PFSK-1 (cell line): ENCODE measurements around the gene UMODL1.

Source experiments
- FOXP2 ChIP-seq: optimal IDR thresholded peaks from 2 replicates; pipeline ENCODE3; 2011; ENCODE audit warnings: borderline replicate concordance, control low read depth, inconsistent platforms; ENCODE audit not compliant: insufficient read depth; ENCODE audit errors: extremely low read length, extremely low read depth
- POLR2AphosphoS5 ChIP-seq: IDR thresholded peaks from 2 replicates; pipeline ENCODE4 v1.6.1; 2012; ENCODE audit warnings: low read depth, mild to moderate bottlenecking, control low read depth, low read length, moderate library complexity
- SIN3A ChIP-seq: IDR thresholded peaks from 2 replicates; pipeline ENCODE4 v1.6.1; 2012; ENCODE audit warnings: mild to moderate bottlenecking, low read length, moderate library complexity, borderline replicate concordance; ENCODE audit not compliant: insufficient read depth
- TAF1 ChIP-seq: IDR thresholded peaks from 2 replicates; pipeline ENCODE4 v1.6.1; 2012; ENCODE audit warnings: low read length, control low read depth, borderline replicate concordance; ENCODE audit not compliant: insufficient read depth
- TF ChIP-seq, protein P1 (sequence below), 2 experiments: IDR thresholded peaks; 2 replicates each; pipeline versions ENCODE4 v1.6.1 to v1.8.0; 2011 to 2012; ENCODE audit warnings: low read depth in 2 of 2, low read length in 2 of 2, control low read depth in 1 of 2, inconsistent platforms in 1 of 2, mild to moderate bottlenecking in 1 of 2, moderate library complexity in 1 of 2; ENCODE audit not compliant: insufficient read depth in 1 of 2

Gene UMODL1

DNA sequence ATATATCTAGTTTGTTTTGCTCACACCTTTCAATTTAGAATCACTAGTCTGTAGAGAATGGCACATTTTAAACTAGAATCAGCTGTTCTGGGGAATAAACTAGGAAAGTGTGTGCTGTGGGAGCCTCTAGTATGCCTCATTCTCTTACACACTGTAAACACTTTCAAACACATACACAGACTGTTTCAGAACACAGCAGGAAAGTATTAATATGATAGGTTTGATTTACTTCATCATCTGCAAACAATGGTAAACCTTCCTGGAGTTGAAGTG lies 80.8 kb downstream of the UMODL1 start:
- TF ChIP-seq FOXP2 (no peak), SIN3A (no peak), POLR2AphosphoS5 (no peak), TAF1 (no peak)
- TF ChIP-seq, protein P1, sequence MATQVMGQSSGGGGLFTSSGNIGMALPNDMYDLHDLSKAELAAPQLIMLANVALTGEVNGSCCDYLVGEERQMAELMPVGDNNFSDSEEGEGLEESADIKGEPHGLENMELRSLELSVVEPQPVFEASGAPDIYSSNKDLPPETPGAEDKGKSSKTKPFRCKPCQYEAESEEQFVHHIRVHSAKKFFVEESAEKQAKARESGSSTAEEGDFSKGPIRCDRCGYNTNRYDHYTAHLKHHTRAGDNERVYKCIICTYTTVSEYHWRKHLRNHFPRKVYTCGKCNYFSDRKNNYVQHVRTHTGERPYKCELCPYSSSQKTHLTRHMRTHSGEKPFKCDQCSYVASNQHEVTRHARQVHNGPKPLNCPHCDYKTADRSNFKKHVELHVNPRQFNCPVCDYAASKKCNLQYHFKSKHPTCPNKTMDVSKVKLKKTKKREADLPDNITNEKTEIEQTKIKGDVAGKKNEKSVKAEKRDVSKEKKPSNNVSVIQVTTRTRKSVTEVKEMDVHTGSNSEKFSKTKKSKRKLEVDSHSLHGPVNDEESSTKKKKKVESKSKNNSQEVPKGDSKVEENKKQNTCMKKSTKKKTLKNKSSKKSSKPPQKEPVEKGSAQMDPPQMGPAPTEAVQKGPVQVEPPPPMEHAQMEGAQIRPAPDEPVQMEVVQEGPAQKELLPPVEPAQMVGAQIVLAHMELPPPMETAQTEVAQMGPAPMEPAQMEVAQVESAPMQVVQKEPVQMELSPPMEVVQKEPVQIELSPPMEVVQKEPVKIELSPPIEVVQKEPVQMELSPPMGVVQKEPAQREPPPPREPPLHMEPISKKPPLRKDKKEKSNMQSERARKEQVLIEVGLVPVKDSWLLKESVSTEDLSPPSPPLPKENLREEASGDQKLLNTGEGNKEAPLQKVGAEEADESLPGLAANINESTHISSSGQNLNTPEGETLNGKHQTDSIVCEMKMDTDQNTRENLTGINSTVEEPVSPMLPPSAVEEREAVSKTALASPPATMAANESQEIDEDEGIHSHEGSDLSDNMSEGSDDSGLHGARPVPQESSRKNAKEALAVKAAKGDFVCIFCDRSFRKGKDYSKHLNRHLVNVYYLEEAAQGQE (IDR thresholded peaks at IDR 0.05; ENCODE audit: insufficient read depth in 1 of 2, low read depth in 2 of 2, low read length in 2 of 2): no peak

DNA sequence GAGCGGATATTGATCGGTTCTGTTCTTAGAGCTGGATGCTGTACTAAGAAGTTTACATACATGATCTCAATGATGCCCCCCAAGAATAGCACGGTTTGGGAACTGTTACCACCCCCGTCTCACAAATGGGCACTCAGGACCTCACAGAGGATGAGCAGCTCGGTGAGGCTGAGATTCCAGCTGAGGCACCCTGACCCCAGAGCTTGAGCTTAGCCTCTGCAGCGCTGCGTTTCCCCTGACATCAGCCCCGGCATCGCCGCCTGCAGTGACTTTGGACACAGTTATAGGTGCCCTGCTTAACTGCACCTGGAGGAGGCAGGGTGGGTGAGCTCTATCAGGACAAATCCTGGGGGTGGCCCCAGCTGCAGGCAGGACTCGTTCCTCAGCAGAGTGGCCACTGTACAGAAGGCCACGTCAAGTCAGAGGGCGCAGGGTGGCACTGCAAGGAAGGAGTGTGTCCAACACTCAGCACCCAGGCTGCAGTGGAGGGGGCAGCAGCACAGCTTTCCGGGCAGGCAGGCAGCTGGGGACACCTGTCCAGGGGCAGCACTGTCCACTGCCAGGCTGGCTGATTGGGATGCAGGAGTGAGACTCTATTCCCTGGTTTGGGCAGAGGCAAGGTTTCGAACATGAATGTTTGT lies 82.0 kb downstream of the UMODL1 start:
- TF ChIP-seq, protein P1 (IDR thresholded peaks at IDR 0.05; ENCODE audit: insufficient read depth in 1 of 2, low read depth in 2 of 2, low read length in 2 of 2): no peak
- no peak for TF ChIP-seq POLR2AphosphoS5

DNA sequence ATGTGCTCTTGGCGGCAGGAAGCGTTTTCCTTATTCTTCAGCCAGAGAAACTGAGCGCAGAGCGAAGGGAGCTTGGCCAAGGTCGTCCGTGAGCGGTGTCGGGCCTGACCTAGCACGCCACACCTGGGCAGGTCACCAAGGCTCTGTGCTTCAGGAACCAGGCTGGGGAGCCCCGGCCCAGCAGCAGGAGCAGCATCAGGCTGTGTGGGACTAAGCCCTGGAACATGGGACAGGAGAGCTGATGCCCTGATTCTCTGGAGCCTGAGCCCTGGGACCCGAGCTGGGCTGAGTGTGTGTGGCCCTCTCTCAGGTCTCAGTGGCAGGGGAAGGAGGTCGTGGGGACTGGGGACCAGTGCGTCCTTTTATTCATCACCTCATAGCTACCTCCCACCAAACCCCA lies 82.6 kb downstream of the UMODL1 start:
- TF ChIP-seq FOXP2: no peak
- TF ChIP-seq, protein P1 (IDR thresholded peaks at IDR 0.05; ENCODE audit: insufficient read depth in 1 of 2, low read depth in 2 of 2, low read length in 2 of 2): no peak

DNA sequence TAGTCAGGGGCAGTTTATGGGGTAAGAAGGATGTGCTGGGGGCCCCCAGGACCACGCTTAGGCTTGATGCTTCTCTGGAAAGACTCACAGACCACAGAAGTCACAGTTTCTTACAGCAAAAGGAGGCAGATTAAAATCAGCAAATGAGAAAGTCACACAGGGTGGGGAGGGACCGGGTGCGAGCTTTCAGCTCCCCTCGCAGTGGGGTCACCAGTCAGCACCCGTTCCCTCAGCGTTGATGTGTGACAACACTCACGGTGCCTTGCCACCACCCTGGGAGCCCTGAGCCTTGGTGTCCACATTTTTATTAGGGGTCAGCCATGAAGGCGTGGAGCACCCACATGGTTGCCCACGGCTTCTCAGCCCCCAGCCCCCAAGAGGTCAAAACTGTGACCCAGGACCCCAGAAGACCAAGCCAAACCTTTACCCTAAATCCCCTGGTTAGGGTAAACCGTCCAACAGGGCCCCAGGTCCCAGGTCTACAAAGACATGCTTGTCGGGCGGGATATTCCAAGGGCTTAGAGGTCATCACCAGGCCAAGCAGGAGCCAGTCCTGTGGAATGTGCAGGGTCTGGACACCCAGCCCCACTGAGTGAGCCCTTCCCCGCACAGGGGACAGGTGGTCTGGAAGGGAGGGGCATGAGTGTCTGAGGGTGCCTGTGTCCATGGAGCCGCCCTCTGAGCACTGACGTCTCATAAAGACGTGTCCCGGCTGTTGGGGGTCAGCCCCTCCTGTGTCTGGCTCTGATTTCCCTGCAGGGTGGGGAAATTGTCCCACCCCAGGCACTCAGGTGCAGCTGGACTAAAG lies 83.3 kb downstream of the UMODL1 start:
- TF ChIP-seq SIN3A: no peak
- no peak for TF ChIP-seq FOXP2
- no peak for TF ChIP-seq TAF1
- TF ChIP-seq, protein P1 (IDR thresholded peaks at IDR 0.05; ENCODE audit: insufficient read depth in 1 of 2, low read depth in 2 of 2, low read length in 2 of 2): no peak
- no peak for TF ChIP-seq POLR2AphosphoS5
